ENCODE results near the gene VWC2L.

VWC2L gene

DNA sequence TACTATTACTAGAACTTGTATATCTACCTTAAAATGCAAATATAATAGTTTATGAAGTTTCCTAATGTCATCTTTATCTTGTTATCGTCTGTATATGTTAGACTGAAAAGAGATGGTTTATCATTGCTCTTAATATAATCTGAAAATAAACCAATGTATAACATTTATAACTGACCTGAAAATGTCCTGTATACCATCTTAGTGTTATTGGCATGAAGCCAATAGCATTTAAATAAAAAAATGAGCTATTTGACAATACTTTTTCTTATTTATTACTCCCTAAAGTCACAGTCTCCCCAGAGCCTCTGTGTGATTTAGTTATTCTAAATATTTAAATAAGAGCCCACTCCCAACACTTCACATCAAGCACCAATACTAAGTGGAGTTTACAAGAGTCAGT is 1.8 kb downstream of the VWC2L start:
- no peak overlapping the region for H2BK120ac ChIP-seq (ENCODE audit: low read depth, low read length)
- no peak overlapping the region for H3K4ac ChIP-seq (ENCODE audit: low read depth in 1 of 2, low read length in 2 of 2)
- no peak overlapping the region for H3K14ac ChIP-seq (ENCODE audit: low read length in 2 of 2)
- no peaks in the 10 kb centered on the region for H3K79me1 ChIP-seq (replicated peaks; ENCODE audit: low read length, poor library complexity, severe bottlenecking)
- H3K9ac ChIP-seq (ENCODE audit: low read length) = no peak overlapping the region
- no peak overlapping the region for H2BK12ac ChIP-seq (ENCODE audit: low read length in 2 of 2)
- peaks cover 2% of the 10 kb centered on the region for H3K4me1 ChIP-seq (ENCODE audit: control insufficient read depth, insufficient read depth, low read depth, low read length)
- H2BK15ac ChIP-seq (ENCODE audit: low read depth, poor library complexity, severe bottlenecking) = no peak overlapping the region
- H3K18ac ChIP-seq (ENCODE audit: low read depth in 1 of 2, low read length in 2 of 2) = no peak overlapping the region
- no peak overlapping the region for H3K23ac ChIP-seq (ENCODE audit: low read length in 2 of 2)
- H2AFZ ChIP-seq (ENCODE audit: low read depth, low read length) = no peak overlapping the region
- H3K36me3 ChIP-seq (ENCODE audit: control insufficient read depth in 1 of 2, insufficient read depth in 2 of 2, low read depth in 1 of 2, low read length in 2 of 2) = no peaks in the 10 kb centered on the region
- H3K4me2 ChIP-seq (ENCODE audit: low read length, poor library complexity, severe bottlenecking) = no peak overlapping the region
- peaks cover 3% of the 10 kb centered on the region for H3K9me3 ChIP-seq (ENCODE audit: control insufficient read depth, low read length)
- no peak overlapping the region for H2AK5ac ChIP-seq (ENCODE audit: low read length, severe bottlenecking)
- DNase-seq = no peak
- H4K8ac ChIP-seq (ENCODE audit: low read length) = no peak overlapping the region
- H3K27me3 ChIP-seq (ENCODE audit: control insufficient read depth in 1 of 2, insufficient read depth in 1 of 2, low read length in 2 of 2) = no peaks in the 10 kb centered on the region
- H3K27ac ChIP-seq (ENCODE audit: low read length, poor library complexity, severe bottlenecking) = no peak overlapping the region
- H4K91ac ChIP-seq (ENCODE audit: low read length) = no peak overlapping the region
- no peak overlapping the region for H3K4me3 ChIP-seq (ENCODE audit: insufficient read depth in 1 of 2, low read depth in 1 of 2, low read length in 2 of 2)
- no peak overlapping the region for H2BK5ac ChIP-seq (ENCODE audit: low read depth, low read length, poor library complexity, severe bottlenecking)
- WGBS = no CpG with 5 or more reads among the region's 1 CpG

DNA sequence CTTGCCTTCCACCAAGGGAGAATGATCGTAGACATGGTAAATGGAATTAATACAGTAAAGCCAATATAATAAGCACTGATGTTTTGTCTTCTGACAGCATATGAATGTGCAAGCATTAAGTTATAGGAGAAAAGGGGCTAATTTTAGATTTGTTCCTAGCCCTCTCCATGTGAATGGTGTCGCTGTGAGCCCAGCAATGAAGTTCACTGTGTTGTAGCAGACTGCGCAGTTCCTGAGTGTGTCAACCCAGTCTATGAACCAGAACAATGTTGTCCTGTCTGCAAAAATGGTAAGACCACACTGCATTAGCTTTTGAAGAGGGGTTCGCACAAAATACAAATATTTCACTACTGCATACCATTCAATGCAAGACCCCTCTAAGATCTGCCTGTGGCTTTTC is 25.6 kb downstream of the VWC2L start:
- Histone ChIP-seq H2BK5ac (ENCODE audit: low read depth, low read length, poor library complexity, severe bottlenecking) (no peak overlapping the region), H3K18ac (ENCODE audit: low read depth in 1 of 2, low read length in 2 of 2) (no peak overlapping the region), H3K4me2 (ENCODE audit: low read length, poor library complexity, severe bottlenecking) (no peak overlapping the region), H3K9me3 (ENCODE audit: control insufficient read depth, low read length) (no peaks in the 10 kb centered on the region), H4K91ac (ENCODE audit: low read length) (no peak overlapping the region), H3K14ac (ENCODE audit: low read length in 2 of 2) (no peak overlapping the region), H4K8ac (ENCODE audit: low read length) (no peak overlapping the region), H3K27me3 (ENCODE audit: control insufficient read depth in 1 of 2, insufficient read depth in 1 of 2, low read length in 2 of 2) (no peaks in the 10 kb centered on the region), H3K79me1 (replicated peaks; ENCODE audit: low read length, poor library complexity, severe bottlenecking) (no peaks in the 10 kb centered on the region), H3K4me3 (ENCODE audit: insufficient read depth in 1 of 2, low read depth in 1 of 2, low read length in 2 of 2) (no peak overlapping the region), H3K27ac (ENCODE audit: low read length, poor library complexity, severe bottlenecking) (no peak overlapping the region), H2BK12ac (ENCODE audit: low read length in 2 of 2) (no peak overlapping the region), H3K4me1 (ENCODE audit: control insufficient read depth, insufficient read depth, low read depth, low read length) (no peaks in the 10 kb centered on the region), H2BK120ac (ENCODE audit: low read depth, low read length) (peak overlapping the region; percentile 19), H3K9ac (ENCODE audit: low read length) (no peak overlapping the region), H3K4ac (ENCODE audit: low read depth in 1 of 2, low read length in 2 of 2) (no peak overlapping the region), H3K23ac (ENCODE audit: low read length in 2 of 2) (no peak overlapping the region), H2BK15ac (ENCODE audit: low read depth, poor library complexity, severe bottlenecking) (no peak overlapping the region), H2AK5ac (ENCODE audit: low read length, severe bottlenecking) (no peak overlapping the region), H2AFZ (ENCODE audit: low read depth, low read length) (no peak overlapping the region), H3K36me3 (ENCODE audit: control insufficient read depth in 1 of 2, insufficient read depth in 2 of 2, low read depth in 1 of 2, low read length in 2 of 2) (no peaks in the 10 kb centered on the region)
- 100% methylated on average over 3 of the region's 4 CpGs for WGBS
- no peak for DNase-seq

GRCh38 chr2:214450118-214450894 is 39.5 kb downstream of the VWC2L start:
- no peak overlapping the region for H3K4me3 ChIP-seq (ENCODE audit: insufficient read depth in 1 of 2, low read depth in 1 of 2, low read length in 2 of 2)
- no peak overlapping the region for H2BK15ac ChIP-seq (ENCODE audit: low read depth, poor library complexity, severe bottlenecking)
- WGBS = 91% methylated on average over 4 of the region's 4 CpGs
- no peak overlapping the region for H3K23ac ChIP-seq (ENCODE audit: low read length in 2 of 2)
- H3K27me3 ChIP-seq (ENCODE audit: control insufficient read depth in 1 of 2, insufficient read depth in 1 of 2, low read length in 2 of 2) = no peaks in the 10 kb centered on the region
- H3K9ac ChIP-seq (ENCODE audit: low read length) = no peak overlapping the region
- H3K27ac ChIP-seq (ENCODE audit: low read length, poor library complexity, severe bottlenecking) = no peak overlapping the region
- H2BK12ac ChIP-seq (ENCODE audit: low read length in 2 of 2) = no peak overlapping the region
- H3K9me3 ChIP-seq (ENCODE audit: control insufficient read depth, low read length) = no peaks in the 10 kb centered on the region
- H4K8ac ChIP-seq (ENCODE audit: low read length) = no peak overlapping the region
- no peaks in the 10 kb centered on the region for H3K4me1 ChIP-seq (ENCODE audit: control insufficient read depth, insufficient read depth, low read depth, low read length)
- no peak overlapping the region for H2AK5ac ChIP-seq (ENCODE audit: low read length, severe bottlenecking)
- no peaks in the 10 kb centered on the region for H3K79me1 ChIP-seq (replicated peaks; ENCODE audit: low read length, poor library complexity, severe bottlenecking)
- no peaks in the 10 kb centered on the region for H3K36me3 ChIP-seq (ENCODE audit: control insufficient read depth in 1 of 2, insufficient read depth in 2 of 2, low read depth in 1 of 2, low read length in 2 of 2)
- H2BK5ac ChIP-seq (ENCODE audit: low read depth, low read length, poor library complexity, severe bottlenecking) = no peak overlapping the region
- no peak overlapping the region for H2AFZ ChIP-seq (ENCODE audit: low read depth, low read length)
- H3K4ac ChIP-seq (ENCODE audit: low read depth in 1 of 2, low read length in 2 of 2) = no peak overlapping the region
- H3K4me2 ChIP-seq (ENCODE audit: low read length, poor library complexity, severe bottlenecking) = no peak overlapping the region
- no peak overlapping the region for H3K14ac ChIP-seq (ENCODE audit: low read length in 2 of 2)
- H4K91ac ChIP-seq (ENCODE audit: low read length) = no peak overlapping the region
- DNase-seq = no peak
- no peak overlapping the region for H2BK120ac ChIP-seq (ENCODE audit: low read depth, low read length)
- no peak overlapping the region for H3K18ac ChIP-seq (ENCODE audit: low read depth in 1 of 2, low read length in 2 of 2)

DNA sequence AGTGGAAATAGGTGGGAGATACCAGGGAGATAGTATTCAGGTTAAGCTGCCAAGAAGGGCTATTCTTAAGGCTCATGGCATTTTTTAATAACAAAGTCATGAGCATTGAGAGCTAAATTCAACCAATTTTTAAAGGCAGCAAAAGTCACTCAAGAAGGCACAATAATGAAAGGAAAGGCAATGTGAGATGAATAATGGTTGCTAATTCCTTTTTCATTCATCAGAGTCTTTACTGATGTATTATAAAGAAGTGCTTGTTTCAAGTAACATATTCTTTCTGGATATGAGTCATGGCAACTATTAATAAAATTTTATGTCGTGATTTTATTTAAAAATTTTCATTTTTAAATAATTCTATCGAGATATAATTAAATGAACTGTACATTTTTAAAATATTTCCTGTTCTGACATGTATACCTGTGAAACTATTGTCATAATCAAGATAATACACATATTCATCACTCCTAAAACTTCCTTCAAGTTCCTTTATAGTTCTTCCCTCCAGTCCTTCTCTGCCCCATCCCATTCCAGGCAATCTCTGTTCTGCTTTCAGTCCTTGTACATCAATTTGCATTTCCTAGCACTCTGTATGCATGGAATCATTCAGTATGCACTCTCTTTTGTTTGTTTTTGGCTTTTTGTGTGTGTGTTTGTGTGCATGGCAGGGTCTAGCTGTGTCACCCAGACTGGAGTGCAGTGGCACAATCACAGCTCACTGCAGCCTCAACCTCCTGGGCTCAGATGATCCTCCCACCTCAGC is 40.8 kb downstream of the VWC2L start:
- H2BK15ac ChIP-seq (ENCODE audit: low read depth, poor library complexity, severe bottlenecking) = no peak overlapping the region
- no peak overlapping the region for H2BK120ac ChIP-seq (ENCODE audit: low read depth, low read length)
- no CpG with 5 or more reads among the region's 2 CpGs for WGBS
- H4K91ac ChIP-seq (ENCODE audit: low read length) = no peak overlapping the region
- H3K18ac ChIP-seq (ENCODE audit: low read depth in 1 of 2, low read length in 2 of 2) = no peak overlapping the region
- H3K14ac ChIP-seq (ENCODE audit: low read length in 2 of 2) = no peak overlapping the region
- no peak overlapping the region for H3K4me3 ChIP-seq (ENCODE audit: insufficient read depth in 1 of 2, low read depth in 1 of 2, low read length in 2 of 2)
- no peak overlapping the region for H3K23ac ChIP-seq (ENCODE audit: low read length in 2 of 2)
- no peak overlapping the region for H2AFZ ChIP-seq (ENCODE audit: low read depth, low read length)
- no peak overlapping the region for H2BK5ac ChIP-seq (ENCODE audit: low read depth, low read length, poor library complexity, severe bottlenecking)
- no peaks in the 10 kb centered on the region for H3K36me3 ChIP-seq (ENCODE audit: control insufficient read depth in 1 of 2, insufficient read depth in 2 of 2, low read depth in 1 of 2, low read length in 2 of 2)
- DNase-seq = no peak
- H3K4ac ChIP-seq (ENCODE audit: low read depth in 1 of 2, low read length in 2 of 2) = no peak overlapping the region
- H4K8ac ChIP-seq (ENCODE audit: low read length) = no peak overlapping the region
- H3K4me1 ChIP-seq (ENCODE audit: control insufficient read depth, insufficient read depth, low read depth, low read length) = no peaks in the 10 kb centered on the region
- H3K9ac ChIP-seq (ENCODE audit: low read length) = no peak overlapping the region
- H3K4me2 ChIP-seq (ENCODE audit: low read length, poor library complexity, severe bottlenecking) = no peak overlapping the region
- no peaks in the 10 kb centered on the region for H3K27me3 ChIP-seq (ENCODE audit: control insufficient read depth in 1 of 2, insufficient read depth in 1 of 2, low read length in 2 of 2)
- no peak overlapping the region for H2AK5ac ChIP-seq (ENCODE audit: low read length, severe bottlenecking)
- H3K27ac ChIP-seq (ENCODE audit: low read length, poor library complexity, severe bottlenecking) = no peak overlapping the region
- no peaks in the 10 kb centered on the region for H3K79me1 ChIP-seq (replicated peaks; ENCODE audit: low read length, poor library complexity, severe bottlenecking)
- no peaks in the 10 kb centered on the region for H3K9me3 ChIP-seq (ENCODE audit: control insufficient read depth, low read length)
- no peak overlapping the region for H2BK12ac ChIP-seq (ENCODE audit: low read length in 2 of 2)

Data from mesenchymal stem cell (in vitro differentiated cells and primary cell).